ENCODE data around the gene GLB1L.

The GLB1L gene

GRCh38 chr2:219213026-219213415 is 32.2 kb downstream of the GLB1L start:
- peaks cover 23% of the 10 kb centered on the region for H3K79me1 ChIP-seq (replicated peaks; ENCODE audit: low read length, poor library complexity, severe bottlenecking)
- H2BK15ac ChIP-seq (ENCODE audit: low read depth, poor library complexity, severe bottlenecking) = no peak overlapping the region
- H3K4ac ChIP-seq (ENCODE audit: low read depth in 1 of 2, low read length in 2 of 2) = no peak overlapping the region
- no peak overlapping the region for H3K14ac ChIP-seq (ENCODE audit: low read length in 2 of 2)
- no peak overlapping the region for H2AFZ ChIP-seq (ENCODE audit: low read depth, low read length)
- no peaks in the 10 kb centered on the region for H3K27me3 ChIP-seq (ENCODE audit: control insufficient read depth in 1 of 2, insufficient read depth in 1 of 2, low read length in 2 of 2)
- no peak overlapping the region for H3K18ac ChIP-seq (ENCODE audit: low read depth in 1 of 2, low read length in 2 of 2)
- no peak overlapping the region for H2AK5ac ChIP-seq (ENCODE audit: low read length, severe bottlenecking)
- H2BK12ac ChIP-seq (ENCODE audit: low read length in 2 of 2) = no peak overlapping the region
- H3K9me3 ChIP-seq (ENCODE audit: control insufficient read depth, low read length) = no peaks in the 10 kb centered on the region
- H3K9ac ChIP-seq (ENCODE audit: low read length) = no peak overlapping the region
- no peak overlapping the region for H3K23ac ChIP-seq (ENCODE audit: low read length in 2 of 2)
- no peak overlapping the region for H3K4me3 ChIP-seq (ENCODE audit: insufficient read depth in 1 of 2, low read depth in 1 of 2, low read length in 2 of 2)
- H3K4me2 ChIP-seq (ENCODE audit: low read length, poor library complexity, severe bottlenecking) = no peak overlapping the region
- no peak overlapping the region for H2BK5ac ChIP-seq (ENCODE audit: low read depth, low read length, poor library complexity, severe bottlenecking)
- WGBS = 96% methylated on average over 8 of the region's 8 CpGs
- peaks cover 8% of the 10 kb centered on the region for H3K4me1 ChIP-seq (ENCODE audit: control insufficient read depth, insufficient read depth, low read depth, low read length)
- no peak overlapping the region for H4K8ac ChIP-seq (ENCODE audit: low read length)
- no peak overlapping the region for H3K27ac ChIP-seq (ENCODE audit: low read length, poor library complexity, severe bottlenecking)
- peaks cover 68 to 86% of the 10 kb centered on the region in 2 experiments for H3K36me3 ChIP-seq (ENCODE audit: control insufficient read depth in 1 of 2, insufficient read depth in 2 of 2, low read depth in 1 of 2, low read length in 2 of 2)
- DNase-seq = no peak
- no peak overlapping the region for H4K91ac ChIP-seq (ENCODE audit: low read length)
- no peak overlapping the region for H2BK120ac ChIP-seq (ENCODE audit: low read depth, low read length)

DNA sequence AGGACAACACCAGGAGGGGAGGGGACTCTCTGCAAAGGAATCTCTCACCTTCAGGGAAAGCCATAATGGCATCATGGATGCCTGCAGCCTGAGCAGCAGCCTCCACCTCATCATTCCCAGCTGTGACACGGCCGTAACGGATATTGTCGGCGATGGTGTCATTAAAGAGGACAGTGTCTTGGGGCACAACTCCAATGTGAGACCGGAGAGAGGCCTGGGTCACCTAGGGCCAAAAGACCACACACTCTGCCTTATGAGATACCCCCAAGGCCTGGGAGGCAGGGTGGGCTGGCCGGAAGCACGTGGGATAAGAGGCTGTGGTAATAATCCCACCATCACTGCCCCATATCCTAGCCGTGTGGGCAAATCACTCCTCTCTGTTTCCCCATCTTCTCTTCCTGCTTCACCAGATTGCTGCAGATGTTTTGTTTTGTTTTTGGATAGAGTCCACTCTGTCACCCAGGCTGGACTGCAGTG is 34.3 kb downstream of the GLB1L start:
- 98% methylated on average over 8 of the region's 9 CpGs for WGBS
- H2BK120ac ChIP-seq (ENCODE audit: low read depth, low read length) = no peak overlapping the region

GRCh38 chr2:219210196-219210885 is 34.9 kb downstream of the GLB1L start:
- no peak overlapping the region for H2BK5ac ChIP-seq (ENCODE audit: low read depth, low read length, poor library complexity, severe bottlenecking)
- no peak overlapping the region for H4K91ac ChIP-seq (ENCODE audit: low read length)
- H3K4me3 ChIP-seq (ENCODE audit: insufficient read depth in 1 of 2, low read depth in 1 of 2, low read length in 2 of 2) = no peak overlapping the region
- peaks cover 15% of the 10 kb centered on the region for H3K79me1 ChIP-seq (replicated peaks; ENCODE audit: low read length, poor library complexity, severe bottlenecking)
- H3K9me3 ChIP-seq (ENCODE audit: control insufficient read depth, low read length) = no peaks in the 10 kb centered on the region
- H4K8ac ChIP-seq (ENCODE audit: low read length) = no peak overlapping the region
- H3K9ac ChIP-seq (ENCODE audit: low read length) = no peak overlapping the region
- no peak overlapping the region for H3K23ac ChIP-seq (ENCODE audit: low read length in 2 of 2)
- H2AFZ ChIP-seq (ENCODE audit: low read depth, low read length) = no peak overlapping the region
- no peak overlapping the region for H3K4me2 ChIP-seq (ENCODE audit: low read length, poor library complexity, severe bottlenecking)
- no peak overlapping the region for H2BK15ac ChIP-seq (ENCODE audit: low read depth, poor library complexity, severe bottlenecking)
- H3K14ac ChIP-seq (ENCODE audit: low read length in 2 of 2) = no peak overlapping the region
- H3K27me3 ChIP-seq (ENCODE audit: control insufficient read depth in 1 of 2, insufficient read depth in 1 of 2, low read length in 2 of 2) = no peaks in the 10 kb centered on the region
- no peak overlapping the region for H3K18ac ChIP-seq (ENCODE audit: low read depth in 1 of 2, low read length in 2 of 2)
- no peak overlapping the region for H2BK12ac ChIP-seq (ENCODE audit: low read length in 2 of 2)
- peaks cover 14% of the 10 kb centered on the region for H3K4me1 ChIP-seq (ENCODE audit: control insufficient read depth, insufficient read depth, low read depth, low read length)
- H2AK5ac ChIP-seq (ENCODE audit: low read length, severe bottlenecking) = no peak overlapping the region
- peaks cover 59 to 72% of the 10 kb centered on the region in 2 experiments for H3K36me3 ChIP-seq (ENCODE audit: control insufficient read depth in 1 of 2, insufficient read depth in 2 of 2, low read depth in 1 of 2, low read length in 2 of 2)
- whole genome bisulfite sequencing = 97% methylated on average over 24 of the region's 24 CpGs
- no peak overlapping the region for H2BK120ac ChIP-seq (ENCODE audit: low read depth, low read length)
- no peak overlapping the region for H3K27ac ChIP-seq (ENCODE audit: low read length, poor library complexity, severe bottlenecking)
- no peak for DNase-seq
- H3K4ac ChIP-seq (ENCODE audit: low read depth in 1 of 2, low read length in 2 of 2) = no peak overlapping the region

More for the DNA sequence above, 34.3 kb downstream of the GLB1L start:
- Histone ChIP-seq H3K36me3 (ENCODE audit: control insufficient read depth in 1 of 2, insufficient read depth in 2 of 2, low read depth in 1 of 2, low read length in 2 of 2) (peaks cover 61 to 78% of the 10 kb centered on the region in 2 experiments), H2BK15ac (ENCODE audit: low read depth, poor library complexity, severe bottlenecking) (no peak overlapping the region), H3K18ac (ENCODE audit: low read depth in 1 of 2, low read length in 2 of 2) (no peak overlapping the region), H4K8ac (ENCODE audit: low read length) (no peak overlapping the region), H3K27me3 (ENCODE audit: control insufficient read depth in 1 of 2, insufficient read depth in 1 of 2, low read length in 2 of 2) (no peaks in the 10 kb centered on the region), H3K9me3 (ENCODE audit: control insufficient read depth, low read length) (no peaks in the 10 kb centered on the region), H3K4me1 (ENCODE audit: control insufficient read depth, insufficient read depth, low read depth, low read length) (peaks cover 14% of the 10 kb centered on the region), H3K4me2 (ENCODE audit: low read length, poor library complexity, severe bottlenecking) (no peak overlapping the region), H3K27ac (ENCODE audit: low read length, poor library complexity, severe bottlenecking) (no peak overlapping the region), H3K23ac (ENCODE audit: low read length in 2 of 2) (no peak overlapping the region), H3K9ac (ENCODE audit: low read length) (no peak overlapping the region), H3K4ac (ENCODE audit: low read depth in 1 of 2, low read length in 2 of 2) (no peak overlapping the region), H3K79me1 (replicated peaks; ENCODE audit: low read length, poor library complexity, severe bottlenecking) (peaks cover 16% of the 10 kb centered on the region), H4K91ac (ENCODE audit: low read length) (no peak overlapping the region), H2AFZ (ENCODE audit: low read depth, low read length) (no peak overlapping the region), H2AK5ac (ENCODE audit: low read length, severe bottlenecking) (no peak overlapping the region), H2BK12ac (ENCODE audit: low read length in 2 of 2) (no peak overlapping the region), H2BK5ac (ENCODE audit: low read depth, low read length, poor library complexity, severe bottlenecking) (no peak overlapping the region), H3K14ac (ENCODE audit: low read length in 2 of 2) (no peak overlapping the region), H3K4me3 (ENCODE audit: insufficient read depth in 1 of 2, low read depth in 1 of 2, low read length in 2 of 2) (no peak overlapping the region)
- no peak for DNase-seq

DNA sequence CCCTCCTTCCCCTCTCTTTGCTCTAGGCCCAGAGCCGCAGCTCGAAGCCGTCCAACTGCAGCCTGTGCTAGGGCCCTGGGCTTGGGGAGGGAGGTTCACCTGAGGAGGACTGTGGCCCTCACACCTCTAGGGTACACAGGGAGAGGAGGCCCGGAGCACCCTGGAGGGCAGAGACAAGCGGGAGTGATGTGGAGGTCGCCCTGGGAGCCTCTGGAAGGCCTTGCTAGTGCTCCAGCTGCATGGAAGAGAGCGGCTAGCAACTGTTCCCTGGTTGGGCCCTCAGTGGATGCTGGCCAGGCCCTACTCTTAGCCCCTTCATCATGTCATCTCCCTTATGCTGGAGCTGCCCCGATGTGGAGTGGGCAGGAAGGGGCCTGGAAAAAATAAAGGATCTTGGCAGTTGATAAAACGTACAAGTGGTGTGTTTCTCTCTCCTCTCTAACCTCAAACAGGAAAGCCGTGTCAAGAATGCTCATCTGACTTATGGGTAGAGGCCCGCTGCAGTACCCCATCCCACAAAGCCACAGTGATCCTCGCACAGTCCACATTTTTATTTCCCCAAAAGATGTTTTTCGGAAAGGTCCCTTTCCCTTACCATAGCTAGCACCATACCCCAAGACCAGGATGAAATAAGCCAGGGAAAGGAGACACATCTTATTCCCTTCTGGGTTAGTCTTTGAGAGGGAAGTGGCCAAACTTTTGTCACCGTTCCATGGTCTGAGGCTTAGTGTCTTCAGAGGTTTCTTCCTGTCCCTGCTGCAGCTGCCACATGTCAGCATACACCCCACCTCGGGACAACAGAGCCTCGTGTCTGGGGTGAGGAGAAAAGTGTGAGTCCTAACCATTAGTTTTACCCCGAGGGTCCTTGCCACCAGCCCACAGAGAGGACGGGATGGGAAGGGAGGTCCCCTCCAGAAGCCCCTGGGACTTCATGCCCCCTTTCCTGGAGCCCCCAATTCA is 35.7 kb downstream of the GLB1L start:
- H2BK120ac ChIP-seq (ENCODE audit: low read depth, low read length) = no peak overlapping the region
- no peak overlapping the region for H2BK5ac ChIP-seq (ENCODE audit: low read depth, low read length, poor library complexity, severe bottlenecking)
- H3K18ac ChIP-seq (ENCODE audit: low read depth in 1 of 2, low read length in 2 of 2) = no peak overlapping the region
- peak overlapping the region in 1 of 2 experiments; percentile 11 for H2BK12ac ChIP-seq (ENCODE audit: low read length in 2 of 2)
- H4K8ac ChIP-seq (ENCODE audit: low read length) = no peak overlapping the region
- peak overlapping the region in 1 of 2 experiments; percentile 73 for H3K4ac ChIP-seq (ENCODE audit: low read depth in 1 of 2, low read length in 2 of 2)
- no peak overlapping the region for H3K4me3 ChIP-seq (ENCODE audit: insufficient read depth in 1 of 2, low read depth in 1 of 2, low read length in 2 of 2)
- peaks cover 14% of the 10 kb centered on the region for H3K4me1 ChIP-seq (ENCODE audit: control insufficient read depth, insufficient read depth, low read depth, low read length)
- DNase-seq = no peak
- peaks cover 12% of the 10 kb centered on the region for H3K79me1 ChIP-seq (replicated peaks; ENCODE audit: low read length, poor library complexity, severe bottlenecking)
- H3K27me3 ChIP-seq (ENCODE audit: control insufficient read depth in 1 of 2, insufficient read depth in 1 of 2, low read length in 2 of 2) = no peaks in the 10 kb centered on the region
- H3K14ac ChIP-seq (ENCODE audit: low read length in 2 of 2) = no peak overlapping the region
- H3K27ac ChIP-seq (ENCODE audit: low read length, poor library complexity, severe bottlenecking) = no peak overlapping the region
- no peak overlapping the region for H2AK5ac ChIP-seq (ENCODE audit: low read length, severe bottlenecking)
- H3K9me3 ChIP-seq (ENCODE audit: control insufficient read depth, low read length) = no peaks in the 10 kb centered on the region
- H3K9ac ChIP-seq (ENCODE audit: low read length) = no peak overlapping the region
- no peak overlapping the region for H4K91ac ChIP-seq (ENCODE audit: low read length)
- H3K36me3 ChIP-seq (ENCODE audit: control insufficient read depth in 1 of 2, insufficient read depth in 2 of 2, low read depth in 1 of 2, low read length in 2 of 2) = peaks cover 54 to 64% of the 10 kb centered on the region in 2 experiments
- 95% methylated on average over 16 of the region's 18 CpGs for WGBS
- H2BK15ac ChIP-seq (ENCODE audit: low read depth, poor library complexity, severe bottlenecking) = no peak overlapping the region
- H2AFZ ChIP-seq (ENCODE audit: low read depth, low read length) = no peak overlapping the region
- no peak overlapping the region for H3K23ac ChIP-seq (ENCODE audit: low read length in 2 of 2)
- no peak overlapping the region for H3K4me2 ChIP-seq (ENCODE audit: low read length, poor library complexity, severe bottlenecking)
